ENCODE results near the gene MLX.

Gene MLX

GRCh38 chr17:42566883-42567573 lies at the start of gene MLX:
Gene MLX (plus strand): TSS chr17:42567100. CDS start chr17:42567125, 25 bp downstream.
- H3K27me3 ChIP-seq = no peaks in the 10 kb centered on the region
- intact Hi-C loops (cut with DNase I; ENCODE audit: low total_unique reads) = no loop called here
- peaks cover 48 to 62% (median 57%) of the 10 kb centered on the region in 3 donors for H3K36me3 ChIP-seq
- DNase-seq = peak; percentile 92 to 97
- H3K4me1 ChIP-seq = peaks cover 4 to 66% (median 46%) of the 10 kb centered on the region in 4 donors
- H3K4me3 ChIP-seq = peak within 1 kb of the TSS; percentile 80
- peak within 1 kb of the TSS; percentile 91 to 92 for H3K27ac ChIP-seq
- TF ChIP-seq CTCF (IDR thresholded peaks at IDR 0.05) = no peak
- no peaks in the 10 kb centered on the region for H3K9me3 ChIP-seq

GRCh38 chr17:42517516-42517915 lies 49.4 kb upstream of the MLX start:
- H3K4me3 ChIP-seq = no peak overlapping the region
- no peaks in the 10 kb centered on the region for H3K27me3 ChIP-seq
- no peaks in the 10 kb centered on the region for H3K9me3 ChIP-seq
- intact Hi-C loops (cut with DNase I; ENCODE audit: low total_unique reads) = loop anchor here (5.0 kb wide), 2 partner anchors 110 to 195 kb away; no protein-coding TSS in a partner anchor
- peaks cover 11 to 90% (median 77%) of the 10 kb centered on the region in 4 donors for H3K4me1 ChIP-seq
- peak; percentile 91 to 97 for DNase-seq
- TF ChIP-seq CTCF (IDR thresholded peaks at IDR 0.05) = peak; percentile 92 to 95
- peaks cover 0 to 34% (median 16%) of the 10 kb centered on the region in 3 donors for H3K36me3 ChIP-seq
- H3K27ac ChIP-seq = peak overlapping the region; percentile 92

- H3K9me3 ChIP-seq = no peaks in the 10 kb centered on the region
- TF ChIP-seq CTCF (IDR thresholded peaks at IDR 0.05) = no peak
- DNase-seq = peak; percentile 94 to 95
- H3K27ac ChIP-seq = peak overlapping the region; percentile 92
- H3K36me3 ChIP-seq = peaks cover 0 to 34% (median 16%) of the 10 kb centered on the region in 3 donors
- H3K4me3 ChIP-seq = no peak overlapping the region
- no peaks in the 10 kb centered on the region for H3K27me3 ChIP-seq
- peaks cover 18 to 90% (median 77%) of the 10 kb centered on the region in 4 donors for H3K4me1 ChIP-seq
- intact Hi-C loops (cut with DNase I; ENCODE audit: low total_unique reads) = loop anchor here (5.0 kb wide), 2 partner anchors 111 to 196 kb away; no protein-coding TSS in a partner anchor
Observed at GRCh38 chr17:42518046-42518754, 48.7 kb upstream of the MLX start.

GRCh38 chr17:42518755-42519545 lies 48.0 kb upstream of the MLX start:
- Histone ChIP-seq H3K4me3 (no peak overlapping the region), H3K27ac (peak overlapping the region; percentile 92), H3K9me3 (no peaks in the 10 kb centered on the region), H3K36me3 (peaks cover 0 to 32% (median 10%) of the 10 kb centered on the region in 3 donors), H3K4me1 (peaks cover 18 to 91% (median 80%) of the 10 kb centered on the region in 4 donors), H3K27me3 (no peaks in the 10 kb centered on the region)
- intact Hi-C loops (cut with DNase I; ENCODE audit: low total_unique reads) = loop anchor here (5.0 kb wide), 2 partner anchors 112 to 197 kb away; no protein-coding TSS in a partner anchor
- DNase-seq = peak in 1 of 2 donors; percentile 78
- TF ChIP-seq CTCF (IDR thresholded peaks at IDR 0.05) = no peak

Data from tibial artery (tissue), 4 donors.